Prostate gland (tissue), 2 donors: ENCODE results near the gene UBAC2.

ENCODE experiments used
- POLR2A ChIP-seq: fragments of 450-650 bp; IDR thresholded peaks from one replicate; pipeline ENCODE4 v1.6.1; 2016; ENCODE audit warnings: antibody characterized with exemption, mild to moderate bottlenecking
- POLR2AphosphoS5 ChIP-seq: sonication (generic); formaldehyde crosslinking; IDR thresholded peaks from one replicate; pipeline ENCODE4 v1.6.1; 2017; ENCODE audit warnings: antibody characterized with exemption
- TF ChIP-seq, protein P1 (sequence below), 4 experiments: fragments of 200-600 bp in 2 of 4; fragments of 450-650 bp in 2 of 4; sonication (generic) in 2 of 4; IDR thresholded peaks; 1 replicate in 3 of 4; 2 replicates in 1 of 4; pipeline ENCODE4 v1.5.1; 2016 to 2019; ENCODE audit warnings: antibody characterized with exemption in 4 of 4, mild to moderate bottlenecking in 2 of 4, moderate library complexity in 2 of 4

GRCh38 chr13:99276706-99277105 lies 76.1 kb downstream of the UBAC2 start:
- TF ChIP-seq POLR2A, result no peak
- TF ChIP-seq, protein P1, sequence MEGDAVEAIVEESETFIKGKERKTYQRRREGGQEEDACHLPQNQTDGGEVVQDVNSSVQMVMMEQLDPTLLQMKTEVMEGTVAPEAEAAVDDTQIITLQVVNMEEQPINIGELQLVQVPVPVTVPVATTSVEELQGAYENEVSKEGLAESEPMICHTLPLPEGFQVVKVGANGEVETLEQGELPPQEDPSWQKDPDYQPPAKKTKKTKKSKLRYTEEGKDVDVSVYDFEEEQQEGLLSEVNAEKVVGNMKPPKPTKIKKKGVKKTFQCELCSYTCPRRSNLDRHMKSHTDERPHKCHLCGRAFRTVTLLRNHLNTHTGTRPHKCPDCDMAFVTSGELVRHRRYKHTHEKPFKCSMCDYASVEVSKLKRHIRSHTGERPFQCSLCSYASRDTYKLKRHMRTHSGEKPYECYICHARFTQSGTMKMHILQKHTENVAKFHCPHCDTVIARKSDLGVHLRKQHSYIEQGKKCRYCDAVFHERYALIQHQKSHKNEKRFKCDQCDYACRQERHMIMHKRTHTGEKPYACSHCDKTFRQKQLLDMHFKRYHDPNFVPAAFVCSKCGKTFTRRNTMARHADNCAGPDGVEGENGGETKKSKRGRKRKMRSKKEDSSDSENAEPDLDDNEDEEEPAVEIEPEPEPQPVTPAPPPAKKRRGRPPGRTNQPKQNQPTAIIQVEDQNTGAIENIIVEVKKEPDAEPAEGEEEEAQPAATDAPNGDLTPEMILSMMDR (IDR thresholded peaks at IDR 0.05), result no peak
- no peak for TF ChIP-seq POLR2AphosphoS5
